Motor neuron (in vitro differentiated cells): ENCODE measurements around the gene TMEM225B. TPM values are rescaled to one million over a fixed set of nuclear protein-coding genes. Genes with fewer than 3 reads are reported as not detected.
"Not testable (repeated sequence)": the region's sequence is repeated elsewhere in the genome, so short reads cannot be mapped to it uniquely, and the experiment has no call there.

ENCODE experiments used
- ATAC-seq, 8 experiments: fragments of 200-7000 bp; cut with Tn5 transposase; replicated peaks in 6 of 8; 2 replicates each; pipeline ENCODE4 v1.8.0; 2021; ENCODE audit warnings: mild to moderate bottlenecking in 8 of 8, moderate library complexity in 8 of 8
- H3K27ac ChIP-seq, 2 donors: fragments of 250-450 bp; sonication (Bioruptor Pico); 2 replicates each; pipeline ENCODE4 v1.9.0; 2021; ENCODE audit warnings: antibody characterized with exemption in 2 of 2, mild to moderate bottlenecking in 2 of 2, moderate library complexity in 1 of 2
- H3K4me1 ChIP-seq, 2 donors: fragments of 250-450 bp; sonication (Bioruptor Pico); replicated peaks in 1 of 2; 2 replicates each; pipeline ENCODE4 v1.6.1; 2021; ENCODE audit warnings: antibody characterized with exemption in 2 of 2, mild to moderate bottlenecking in 2 of 2, moderate library complexity in 1 of 2
- H3K4me3 ChIP-seq, 5 donors: fragments of 250-450 bp; sonication (Bioruptor Pico); 2 replicates each; pipeline ENCODE4 v1.9.0; 2021; ENCODE audit warnings: antibody characterized with exemption in 5 of 5, mild to moderate bottlenecking in 5 of 5, moderate library complexity in 4 of 5
- WGBS, 10 experiments: fragments of 450-650 bp; shearing (Covaris generic); methylation state at CpG; one replicate each; pipeline ENCODE4 v1.0.0; 2022; 5-methylcytosine and 5-hydroxymethylcytosine counted together
- in situ Hi-C, 9 experiments: fragments of 400-800 bp; cut with MboI; loops; one replicate each; pipeline ENCODE4 v1.15.0; 2021; ENCODE audit warnings: low sequenced_read_pairs in 9 of 9, low pct_unique_long_range_greater_than_20kb in 2 of 9; ENCODE audit not compliant: unreplicated experiment in 9 of 9
- total RNA-seq, 8 experiments: library from RNA; unstranded; fragments of 300-600 nt; gene quantifications; 2 replicates each; pipeline versions ENCODE4 v1.2.3 to v1.2.4, GENCODE V29; 2022

TMEM225B gene
- total RNA-seq, 8 experiments from 2014 or later: 0.40 to 2.0 (median 1.7) TPM; not detected in 1

- WGBS, 10 experiments: 40 to 100% (median 100%) methylated on average over 1 to 2 of the region's 2 CpGs; no CpG with 5 or more reads in 7 of the 10 experiments
- Histone ChIP-seq H3K4me3 (no peak overlapping the region), H3K27ac (no peak overlapping the region), H3K4me1 (peaks cover 11 to 15% of the 10 kb centered on the region in 2 donors)
- no peak for ATAC-seq
- in situ Hi-C loops: no loop called here
Measured at GRCh38 chr7:99561737-99562051, 36.4 kb upstream of the TMEM225B start.

- 23 to 100% (median 82%) methylated on average over 1 to 9 of the region's 9 CpGs for WGBS, 10 experiments
- Histone ChIP-seq H3K4me1 (peaks cover 7 to 10% of the 10 kb centered on the region in 2 donors), H3K27ac (no peak overlapping the region), H3K4me3 (no peak overlapping the region)
- in situ Hi-C loops: no loop called here
- no peak for ATAC-seq
Measured at GRCh38 chr7:99562114-99562784, 35.8 kb upstream of the TMEM225B start.

- Histone ChIP-seq H3K4me3 (no peak overlapping the region), H3K27ac (no peak overlapping the region), H3K4me1 (peaks cover 6 to 8% of the 10 kb centered on the region in 2 donors)
- in situ Hi-C loops: no loop called here
- ATAC-seq: peak in 6 of 8 experiments; percentile 2 to 65 (median 40)
- WGBS, 10 experiments: 0 to 79% (median 44%) methylated on average over 1 to 2 of the region's 2 CpGs; no CpG with 5 or more reads in 3 of the 10 experiments
Measured at GRCh38 chr7:99562832-99563231, 35.2 kb upstream of the TMEM225B start.

GRCh38 chr7:99563650-99564049, 34.4 kb upstream of the TMEM225B start:
- Histone ChIP-seq H3K4me1 (peaks cover 6 to 8% of the 10 kb centered on the region in 2 donors), H3K4me3 (no peak overlapping the region), H3K27ac (no peak overlapping the region)
- WGBS, 10 experiments: 46 to 100% (median 80%) methylated on average over 4 to 9 of the region's 10 CpGs
- ATAC-seq: peak in 2 of 8 experiments; percentile 3 to 9
- in situ Hi-C loops: no loop called here

- H3K4me1 ChIP-seq, in situ Hi-C loops, ATAC-seq, H3K27ac ChIP-seq, H3K4me3 ChIP-seq: not testable (repeated sequence)
- whole genome bisulfite sequencing, 10 experiments: 93 to 100% (median 97%) methylated on average over 2 to 6 of the region's 7 CpGs; no CpG with 5 or more reads in 1 of the 10 experiments
Measured at GRCh38 chr7:99568770-99569169, 29.3 kb upstream of the TMEM225B start.

DNA sequence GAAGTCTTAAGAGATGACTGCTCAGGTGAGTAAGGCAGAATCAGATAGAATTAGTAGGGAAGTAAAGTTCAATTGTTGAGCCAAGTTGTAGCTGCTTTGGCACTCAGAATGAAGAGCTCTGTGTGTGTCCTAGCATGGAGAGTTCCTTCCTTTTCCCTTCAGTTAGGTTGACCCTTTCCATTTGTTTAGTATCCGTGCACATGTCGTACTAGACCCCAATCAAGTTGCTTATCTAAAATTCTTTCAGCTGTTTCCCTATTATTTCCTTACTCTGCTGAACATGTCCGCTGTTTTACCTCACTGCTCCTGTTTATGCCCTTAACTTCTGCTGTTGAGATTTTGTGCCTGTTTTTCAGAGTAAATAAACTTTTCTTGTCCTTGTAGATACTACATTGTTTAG, 26.3 kb upstream of the TMEM225B start:
- ATAC-seq: no peak
- Histone ChIP-seq H3K4me1 (no peaks in the 10 kb centered on the region), H3K4me3 (no peak overlapping the region), H3K27ac (no peak overlapping the region)
- WGBS, 10 experiments: 83 to 100% (median 96%) methylated on average over 1 to 3 of the region's 3 CpGs
- in situ Hi-C loops: no loop called here

DNA sequence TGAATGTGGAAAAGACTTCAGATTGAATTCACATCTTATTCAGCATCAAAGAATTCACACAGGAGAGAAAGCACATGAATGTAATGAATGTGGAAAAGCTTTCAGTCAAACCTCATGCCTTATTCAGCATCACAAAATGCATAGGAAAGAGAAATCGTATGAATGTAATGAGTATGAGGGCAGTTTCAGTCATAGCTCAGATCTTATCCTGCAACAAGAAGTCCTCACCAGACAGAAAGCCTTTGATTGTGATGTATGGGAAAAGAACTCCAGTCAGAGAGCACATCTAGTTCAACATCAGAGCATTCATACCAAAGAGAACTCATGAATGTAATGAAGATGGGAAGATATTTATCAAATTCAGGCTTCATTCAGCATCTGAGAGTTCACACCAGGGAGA, 24.8 kb upstream of the TMEM225B start:
- in situ Hi-C loops: no loop called here
- no peak overlapping the region for H3K27ac ChIP-seq
- H3K4me3 ChIP-seq: no peak overlapping the region
- H3K4me1 ChIP-seq: no peaks in the 10 kb centered on the region
- no peak for ATAC-seq
- WGBS, 10 experiments: 20 to 100% (median 81%) methylated on average over 1 of the region's 1 CpG; no CpG with 5 or more reads in 4 of the 10 experiments

DNA sequence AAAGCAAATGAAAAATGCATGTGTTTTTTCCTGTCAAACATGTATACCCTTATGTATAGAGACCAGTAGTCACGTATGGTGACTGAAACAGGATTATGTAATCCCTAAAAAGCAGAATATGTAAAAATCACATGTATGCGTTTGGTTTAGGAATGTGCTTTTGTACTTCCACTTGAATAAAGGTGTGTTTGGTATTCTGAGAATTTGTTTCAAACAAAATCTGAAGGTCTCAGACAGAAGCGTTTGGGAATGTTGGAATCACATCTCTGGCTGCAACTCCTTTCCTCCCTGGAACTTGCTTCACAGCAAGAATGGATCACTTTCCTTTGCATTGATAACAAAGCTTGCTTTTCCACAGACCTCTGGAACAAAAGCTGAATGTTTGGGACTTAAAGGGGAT, 21.8 kb upstream of the TMEM225B start:
- 28 to 100% (median 62%) methylated on average over 1 to 3 of the region's 3 CpGs; no CpG with 5 or more reads in 1 of the 10 experiments for WGBS, 10 experiments
- no peak for ATAC-seq
- H3K4me3 ChIP-seq: no peak overlapping the region
- in situ Hi-C loops: no loop called here
- H3K4me1 ChIP-seq: peaks cover 2 to 3% of the 10 kb centered on the region in 2 donors
- no peak overlapping the region for H3K27ac ChIP-seq

GRCh38 chr7:99579281-99579955, 18.6 kb upstream of the TMEM225B start:
- Histone ChIP-seq H3K27ac (no peak overlapping the region), H3K4me3 (peak overlapping the region; percentile 32 to 50 (median 41)), H3K4me1 (peaks cover 2 to 3% of the 10 kb centered on the region in 2 donors)
- 44 to 93% (median 75%) methylated on average over 2 to 10 of the region's 10 CpGs; no CpG with 5 or more reads in 1 of the 10 experiments for WGBS, 10 experiments
- no peak for ATAC-seq
- in situ Hi-C loops: no loop called here

GRCh38 chr7:99579956-99580777, 17.9 kb upstream of the TMEM225B start:
- 0 to 80% (median 6%) methylated on average over 1 to 22 of the region's 54 CpGs; no CpG with 5 or more reads in 4 of the 10 experiments for WGBS, 10 experiments
- H3K4me1 ChIP-seq: peaks cover 2 to 3% of the 10 kb centered on the region in 2 donors
- in situ Hi-C loops: no loop called here
- peak overlapping the region; percentile 32 to 50 (median 41) for H3K4me3 ChIP-seq
- peak; percentile 66 to 97 (median 96) for ATAC-seq
- H3K27ac ChIP-seq: peak overlapping the region; percentile 7 to 48

GRCh38 chr7:99580778-99581332, 17.2 kb upstream of the TMEM225B start:
- Histone ChIP-seq H3K4me3 (peak overlapping the region; percentile 32 to 50 (median 41)), H3K27ac (peak overlapping the region in 1 of 2 donors; percentile 48)
- in situ Hi-C loops, H3K4me1 ChIP-seq, ATAC-seq: not testable (repeated sequence)
- WGBS, 10 experiments: 39 to 73% (median 55%) methylated on average over 1 to 4 of the region's 4 CpGs; no CpG with 5 or more reads in 6 of the 10 experiments

- Histone ChIP-seq H3K4me3 (no peak overlapping the region), H3K27ac (no peak overlapping the region), H3K4me1 (no peaks in the 10 kb centered on the region)
- in situ Hi-C loops: no loop called here
- WGBS, 10 experiments: 57 to 100% (median 80%) methylated on average over 1 to 2 of the region's 3 CpGs; no CpG with 5 or more reads in 3 of the 10 experiments
- no peak for ATAC-seq
Measured at GRCh38 chr7:99588868-99589267, 9.2 kb upstream of the TMEM225B start.
